T-helper 17 cell (primary cell): Measurements from ENCODE around the gene CCDC33. TPM values are rescaled to one million over a fixed set of nuclear protein-coding genes. Genes with fewer than 3 reads are reported as not detected.

Experiments
- ATAC-seq: fragments of 150-1000 bp; cut with Tn5 transposase; 2 replicates; pipeline ENCODE4 v1.10.0; 2021; ENCODE audit warnings: mild to moderate bottlenecking, moderate library complexity
- DNase-seq, 3 donors: peaks; one replicate each; pipeline versions ENCODE4 v3.0.0 to v3.0.0-alpha.2; 2020 to 2021
- H3K9me3 ChIP-seq: one replicate; pipeline ENCODE4 v1.7.0; 2013; ENCODE audit warnings: low read length, mild to moderate bottlenecking; ENCODE audit not compliant: control insufficient read depth, poor library complexity, severe bottlenecking
- H3K27ac Mint-ChIP-seq: one replicate; pipeline ENCODE4 v1.8.0; 2022; ENCODE audit warnings: mild to moderate bottlenecking, moderate library complexity, mixed read lengths
- H3K27me3 Mint-ChIP-seq: one replicate; pipeline ENCODE4 v1.8.0; 2022; ENCODE audit warnings: mixed read lengths
- H3K36me3 Mint-ChIP-seq: one replicate; pipeline ENCODE4 v1.8.0; 2022; ENCODE audit warnings: low read depth, mixed read lengths
- H3K4me1 Mint-ChIP-seq: one replicate; pipeline ENCODE4 v1.8.0; 2022; ENCODE audit warnings: mild to moderate bottlenecking, mixed read lengths
- H3K4me3 Mint-ChIP-seq: one replicate; pipeline ENCODE4 v1.8.0; 2022; ENCODE audit warnings: mild to moderate bottlenecking, moderate library complexity, mixed read lengths
- total RNA-seq, 4 donors: library from RNA in 2 of 4; stranded (reverse) in 2 of 4; gene quantifications; one replicate each; pipeline ENCODE4 v1.2.3 and lab custom pipeline; 2022 to 2026

CCDC33 gene
- total RNA-seq, result not detected
- 0 reads per million in 2 donors for total RNA-seq (lab: John Stamatoyannopoulos, UW)

- H3K4me3 Mint-ChIP-seq, result no peak within 1 kb of the TSS
- H3K36me3 Mint-ChIP-seq, result no peaks in the 10 kb centered on the region
- ATAC-seq (no peak), DNase-seq (no peak)
- H3K27me3 Mint-ChIP-seq, result peaks cover 36% of the 10 kb centered on the region
- no peaks in the 10 kb centered on the region for H3K4me1 Mint-ChIP-seq
- H3K27ac Mint-ChIP-seq, result no peak within 1 kb of the TSS
- H3K9me3 ChIP-seq, result no peaks in the 10 kb centered on the region
These were observed at the start of gene CCDC33 for GRCh38 chr15:74235962-74236361. TSS of gene CCDC33 (plus strand) at chr15:74236326. CDS start at chr15:74236720, 394 bp downstream.

DNA sequence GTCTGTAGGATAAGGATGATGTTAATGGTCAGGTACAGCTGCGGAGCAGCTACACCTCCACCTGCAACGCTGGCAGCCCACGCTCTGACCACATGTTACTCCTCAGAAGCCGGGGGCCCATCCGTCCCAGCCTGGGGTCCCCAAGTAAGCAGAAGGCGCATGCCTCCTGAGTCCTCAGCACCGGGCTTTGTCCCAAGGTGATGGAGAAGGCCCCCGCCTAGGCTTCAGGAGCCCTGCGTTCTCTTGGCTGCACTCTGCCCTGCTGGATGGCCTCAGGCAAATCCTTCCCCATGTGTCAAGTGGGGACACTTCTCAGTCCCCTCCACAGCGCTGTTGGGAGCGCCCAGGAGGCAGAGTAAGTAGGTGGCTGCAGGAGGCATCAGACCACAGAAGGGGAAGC lies 47.9 kb upstream of the CCDC33 start:
- Mint-ChIP-seq H3K4me1 (peaks cover 3% of the 10 kb centered on the region), H3K27me3 (peaks cover 18% of the 10 kb centered on the region), H3K27ac (no peak overlapping the region), H3K36me3 (no peaks in the 10 kb centered on the region), H3K4me3 (no peak overlapping the region)
- ATAC-seq (no peak), DNase-seq (no peak)
- no peaks in the 10 kb centered on the region for H3K9me3 ChIP-seq

- Mint-ChIP-seq H3K27ac (no peak overlapping the region), H3K36me3 (no peaks in the 10 kb centered on the region), H3K4me3 (no peak overlapping the region), H3K27me3 (peaks cover 28% of the 10 kb centered on the region), H3K4me1 (peaks cover 4% of the 10 kb centered on the region)
- DNase-seq, result no peak
- no peaks in the 10 kb centered on the region for H3K9me3 ChIP-seq
- no peak for ATAC-seq
These were observed 44.3 kb upstream of the CCDC33 start for GRCh38 chr15:74191798-74192197.

DNA sequence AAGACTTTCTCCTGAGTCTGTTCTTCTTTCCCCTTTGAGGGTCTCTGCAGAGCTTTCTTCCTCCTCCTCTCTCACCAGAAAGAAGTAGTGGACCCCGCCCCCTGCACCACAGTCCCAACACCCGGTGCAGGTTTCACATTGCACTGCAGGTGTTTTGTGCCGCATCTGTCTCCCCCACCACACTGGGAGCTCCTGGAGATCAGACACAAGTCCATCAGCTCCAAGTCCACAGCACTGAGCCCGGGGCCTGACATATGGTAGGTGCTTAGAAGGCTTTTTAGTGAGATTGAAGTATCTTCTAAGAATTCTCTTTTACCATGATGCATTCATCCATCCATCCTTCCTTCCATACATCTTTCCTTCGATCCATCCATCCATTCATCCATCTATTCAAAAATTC lies 43.4 kb upstream of the CCDC33 start:
- DNase-seq (no peak), ATAC-seq (no peak)
- Mint-ChIP-seq H3K27ac (no peak overlapping the region), H3K36me3 (no peaks in the 10 kb centered on the region), H3K4me3 (no peak overlapping the region), H3K27me3 (peaks cover 32% of the 10 kb centered on the region), H3K4me1 (peaks cover 4% of the 10 kb centered on the region)
- H3K9me3 ChIP-seq, result no peaks in the 10 kb centered on the region

DNA sequence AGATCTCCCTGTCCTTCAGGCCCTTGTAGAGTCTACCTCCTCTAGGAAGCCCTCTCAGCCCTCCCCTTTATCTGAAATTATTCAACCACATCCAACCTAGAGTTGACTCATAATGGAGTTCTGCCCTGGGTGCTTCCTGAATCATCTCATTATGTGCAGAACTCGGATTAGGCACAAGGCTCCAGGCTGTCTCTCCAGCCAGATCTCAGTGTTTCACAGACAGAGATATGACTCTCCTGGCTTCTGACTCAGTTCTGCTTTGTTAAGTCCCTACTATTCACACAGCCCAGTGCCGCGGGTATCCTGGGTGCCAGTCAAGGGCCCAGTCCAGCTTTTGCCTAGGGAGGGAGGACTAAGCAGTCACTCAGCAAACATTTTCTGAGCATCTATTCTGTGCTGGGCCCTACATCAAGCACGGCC lies 42.8 kb upstream of the CCDC33 start:
- peaks cover 33% of the 10 kb centered on the region for H3K27me3 Mint-ChIP-seq

GRCh38 chr15:74193905-74194304 lies 42.2 kb upstream of the CCDC33 start:
- Mint-ChIP-seq H3K27ac (no peak overlapping the region), H3K36me3 (no peaks in the 10 kb centered on the region), H3K4me1 (peaks cover 4% of the 10 kb centered on the region), H3K27me3 (peaks cover 36% of the 10 kb centered on the region), H3K4me3 (no peak overlapping the region)
- no peaks in the 10 kb centered on the region for H3K9me3 ChIP-seq
- ATAC-seq (no peak), DNase-seq (no peak)

More for the DNA sequence above, 42.8 kb upstream of the CCDC33 start:
- Mint-ChIP-seq H3K4me1 (peaks cover 4% of the 10 kb centered on the region), H3K4me3 (no peak overlapping the region), H3K27ac (no peak overlapping the region), H3K36me3 (no peaks in the 10 kb centered on the region)
- ATAC-seq, result no peak
- H3K9me3 ChIP-seq, result no peaks in the 10 kb centered on the region
- DNase-seq, result no peak

- H3K27ac Mint-ChIP-seq, result no peak overlapping the region
- peaks cover 6% of the 10 kb centered on the region for H3K4me1 Mint-ChIP-seq
- H3K27me3 Mint-ChIP-seq, result peaks cover 42% of the 10 kb centered on the region
- H3K36me3 Mint-ChIP-seq, result peaks cover 2% of the 10 kb centered on the region
- no peak for ATAC-seq
- no peak overlapping the region for H3K4me3 Mint-ChIP-seq
- H3K9me3 ChIP-seq, result no peaks in the 10 kb centered on the region
- DNase-seq, result no peak
These were observed 41.3 kb upstream of the CCDC33 start for GRCh38 chr15:74194572-74195559.

GRCh38 chr15:74196175-74196574 lies 40.0 kb upstream of the CCDC33 start:
- Mint-ChIP-seq H3K4me1 (peaks cover 6% of the 10 kb centered on the region), H3K36me3 (peaks cover 2% of the 10 kb centered on the region), H3K4me3 (no peak overlapping the region), H3K27me3 (peaks cover 51% of the 10 kb centered on the region), H3K27ac (no peak overlapping the region)
- no peak for ATAC-seq
- no peaks in the 10 kb centered on the region for H3K9me3 ChIP-seq
- no peak for DNase-seq

DNA sequence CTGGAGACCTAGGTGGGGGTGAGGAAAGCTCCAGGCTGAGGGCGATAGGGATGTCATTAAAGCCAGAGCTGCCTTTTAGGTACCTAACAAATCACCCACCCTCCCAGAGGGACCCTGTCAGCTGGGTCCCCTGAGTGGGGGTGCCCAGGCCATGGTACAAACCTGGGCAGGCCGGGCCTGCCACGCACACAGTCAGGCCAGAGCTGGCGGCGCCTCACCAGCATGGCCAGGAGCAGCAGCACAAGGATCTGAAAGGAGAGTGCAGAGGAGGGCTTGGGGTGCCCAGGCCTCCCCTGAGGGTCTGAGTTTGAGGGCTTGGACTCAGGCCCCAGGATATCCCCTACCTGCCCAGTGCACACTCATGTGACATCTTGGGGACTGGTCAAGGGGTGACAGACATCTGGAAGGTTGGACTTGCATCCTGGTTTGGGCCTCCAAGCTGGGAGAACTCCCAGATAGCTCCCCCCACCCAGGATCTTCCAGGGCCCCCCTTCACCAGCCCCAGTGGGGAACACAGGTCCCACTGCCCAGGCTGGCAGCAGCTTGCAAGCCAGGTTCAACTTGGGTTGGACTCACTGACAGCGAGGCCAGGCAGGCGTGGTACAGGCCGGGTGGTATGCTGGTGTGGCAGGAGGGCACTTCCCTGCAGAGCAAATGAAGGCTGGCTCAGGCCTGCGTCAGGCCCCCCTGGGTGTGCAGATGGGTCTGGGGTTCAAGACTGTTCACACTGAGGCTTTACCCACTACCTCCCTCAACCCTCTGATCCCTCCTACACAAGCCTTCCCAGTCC lies 38.8 kb upstream of the CCDC33 start:
- H3K27ac Mint-ChIP-seq, result no peak overlapping the region
- peaks cover 6% of the 10 kb centered on the region for H3K4me1 Mint-ChIP-seq
- H3K27me3 Mint-ChIP-seq, result peaks cover 59% of the 10 kb centered on the region
- no peaks in the 10 kb centered on the region for H3K9me3 ChIP-seq
- H3K4me3 Mint-ChIP-seq, result no peak overlapping the region
- ATAC-seq, result no peak
- DNase-seq, result no peak
- peaks cover 5% of the 10 kb centered on the region for H3K36me3 Mint-ChIP-seq

GRCh38 chr15:74199297-74199652 lies 36.9 kb upstream of the CCDC33 start:
- Mint-ChIP-seq H3K27me3 (peaks cover 61% of the 10 kb centered on the region), H3K27ac (no peak overlapping the region), H3K36me3 (peaks cover 5% of the 10 kb centered on the region), H3K4me3 (no peak overlapping the region), H3K4me1 (peaks cover 2% of the 10 kb centered on the region)
- no peak for ATAC-seq
- no peaks in the 10 kb centered on the region for H3K9me3 ChIP-seq
- DNase-seq, result no peak

GRCh38 chr15:74200412-74200815 lies 35.7 kb upstream of the CCDC33 start:
- Mint-ChIP-seq H3K27me3 (peaks cover 72% of the 10 kb centered on the region), H3K36me3 (peaks cover 10% of the 10 kb centered on the region), H3K4me3 (no peak overlapping the region), H3K4me1 (peaks cover 4% of the 10 kb centered on the region), H3K27ac (no peak overlapping the region)
- ATAC-seq (no peak), DNase-seq (no peak)
- H3K9me3 ChIP-seq, result no peaks in the 10 kb centered on the region

- Mint-ChIP-seq H3K4me3 (no peak overlapping the region), H3K27me3 (peaks cover 72% of the 10 kb centered on the region), H3K27ac (no peak overlapping the region), H3K36me3 (peaks cover 10% of the 10 kb centered on the region), H3K4me1 (peaks cover 4% of the 10 kb centered on the region)
- DNase-seq (no peak), ATAC-seq (no peak)
- no peaks in the 10 kb centered on the region for H3K9me3 ChIP-seq
These were observed 35.2 kb upstream of the CCDC33 start for GRCh38 chr15:74200871-74201419.
